K562 (cell line): Measurements from ENCODE around the gene SLCO3A1.

Experiments used
- BDP1 ChIP-seq: IDR thresholded peaks from 3 replicates; pipeline ENCODE4 v1.6.1; 2011; ENCODE audit not compliant: insufficient read length, insufficient read depth
- HDAC1 ChIP-seq, 2 experiments: fragments of 450-650 bp; IDR thresholded peaks; 2 replicates each; pipeline ENCODE4 v1.6.1; 2016 to 2017; ENCODE audit warnings: inconsistent platforms in 1 of 2, mild to moderate bottlenecking in 1 of 2, moderate library complexity in 1 of 2
- MAFK ChIP-seq: IDR thresholded peaks from 2 replicates; pipeline ENCODE4 v1.6.1; 2011; ENCODE audit warnings: low read length, improper control_type of control experiment
- MEF2A ChIP-seq: IDR thresholded peaks from 2 replicates; pipeline ENCODE4 v1.6.1; 2011; ENCODE audit warnings: low read depth, mild to moderate bottlenecking, low read length, moderate library complexity; ENCODE audit not compliant: control insufficient read depth
- MYNN ChIP-seq, 2 experiments: sonication (generic); formaldehyde crosslinking in 1 of 2; IDR thresholded peaks; 2 replicates each; pipeline versions ENCODE4 v1.5.0 to v1.6.1; 2016 to 2020; ENCODE audit warnings: antibody characterized with exemption in 1 of 2, missing genetic modification reagents in 1 of 2
- SETDB1 ChIP-seq: IDR thresholded peaks from one replicate; pipeline ENCODE4 v1.6.1; 2012; ENCODE audit warnings: low read length, control low read depth, inconsistent platforms
- SIN3A ChIP-seq, 2 experiments: fragments of 150-350 bp in 1 of 2; IDR thresholded peaks; 2 replicates each; pipeline ENCODE4 v1.6.1; 2011 to 2016; ENCODE audit warnings: borderline replicate concordance in 2 of 2, low read depth in 2 of 2, low read length in 2 of 2, mild to moderate bottlenecking in 2 of 2, moderate library complexity in 2 of 2; ENCODE audit not compliant: control insufficient read depth in 1 of 2
- TAF7 ChIP-seq: fragments of 450-650 bp; IDR thresholded peaks from 2 replicates; pipeline ENCODE4 v1.6.1; 2016; ENCODE audit warnings: missing genetic modification characterization, missing compliant biosample characterization
- ZFX ChIP-seq: sonication (generic); formaldehyde crosslinking; IDR thresholded peaks from 2 replicates; pipeline ENCODE4 v1.8.0; 2022; ENCODE audit warnings: mild to moderate bottlenecking, missing genetic modification reagents, moderate library complexity
- TF ChIP-seq, protein P1 (sequence below): fragments of 450-650 bp; IDR thresholded peaks from 2 replicates; pipeline ENCODE4 v1.6.1; 2016; ENCODE audit warnings: borderline replicate concordance

DNA sequence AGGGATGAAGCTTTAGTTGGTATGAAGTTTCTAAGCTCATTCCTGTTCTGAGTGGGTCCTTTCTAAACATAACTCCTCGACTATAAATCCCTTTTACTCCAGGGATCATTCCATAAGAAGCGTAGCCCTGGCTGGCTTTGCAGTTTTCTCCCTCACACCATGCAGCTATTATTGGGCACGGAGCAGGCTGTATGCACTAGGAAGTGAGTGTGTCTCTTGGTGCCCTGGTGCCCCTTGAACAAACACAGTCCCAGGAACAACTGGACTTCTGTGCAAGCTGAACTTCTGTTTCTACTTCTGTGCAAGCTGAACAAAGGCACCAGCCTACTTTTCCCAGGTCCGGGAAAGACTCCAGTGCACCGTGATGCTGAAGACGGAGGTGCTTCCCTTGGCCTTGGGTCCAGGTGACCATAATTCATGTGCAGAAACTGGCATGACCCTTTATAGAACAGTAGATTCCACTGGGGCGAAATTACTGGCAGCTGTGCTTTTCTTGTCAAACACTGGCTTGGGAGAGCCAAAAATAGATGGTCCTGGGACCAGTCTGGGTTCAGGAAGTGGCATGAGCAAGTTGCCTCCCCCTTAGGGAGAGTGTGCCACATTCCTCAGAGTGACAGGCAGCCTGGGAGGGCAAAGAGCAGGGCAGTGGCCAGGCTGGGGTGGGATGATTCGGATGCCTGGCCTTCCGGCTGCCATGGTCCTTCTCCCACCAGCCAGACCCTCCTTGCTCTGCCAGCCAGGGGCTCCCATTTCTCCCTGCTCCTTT, 127.2 kb downstream of the SLCO3A1 start:
- TF ChIP-seq TAF7 (tag) (no peak), SIN3A (IDR thresholded peaks at IDR 0.05; ENCODE audit: borderline replicate concordance in 2 of 2, control insufficient read depth in 1 of 2, low read depth in 2 of 2, low read length in 2 of 2) (no peak), BDP1 (no peak), MYNN (IDR thresholded peaks at IDR 0.05) (no peak), MYNN (CRISPR knock-in tag; IDR thresholded peaks at IDR 0.05) (no peak), SETDB1 (no peak), MAFK (no peak), MEF2A (no peak), ZFX (CRISPR knock-in tag) (no peak), HDAC1 (IDR thresholded peaks at IDR 0.05) (no peak)
- TF ChIP-seq, protein P1, sequence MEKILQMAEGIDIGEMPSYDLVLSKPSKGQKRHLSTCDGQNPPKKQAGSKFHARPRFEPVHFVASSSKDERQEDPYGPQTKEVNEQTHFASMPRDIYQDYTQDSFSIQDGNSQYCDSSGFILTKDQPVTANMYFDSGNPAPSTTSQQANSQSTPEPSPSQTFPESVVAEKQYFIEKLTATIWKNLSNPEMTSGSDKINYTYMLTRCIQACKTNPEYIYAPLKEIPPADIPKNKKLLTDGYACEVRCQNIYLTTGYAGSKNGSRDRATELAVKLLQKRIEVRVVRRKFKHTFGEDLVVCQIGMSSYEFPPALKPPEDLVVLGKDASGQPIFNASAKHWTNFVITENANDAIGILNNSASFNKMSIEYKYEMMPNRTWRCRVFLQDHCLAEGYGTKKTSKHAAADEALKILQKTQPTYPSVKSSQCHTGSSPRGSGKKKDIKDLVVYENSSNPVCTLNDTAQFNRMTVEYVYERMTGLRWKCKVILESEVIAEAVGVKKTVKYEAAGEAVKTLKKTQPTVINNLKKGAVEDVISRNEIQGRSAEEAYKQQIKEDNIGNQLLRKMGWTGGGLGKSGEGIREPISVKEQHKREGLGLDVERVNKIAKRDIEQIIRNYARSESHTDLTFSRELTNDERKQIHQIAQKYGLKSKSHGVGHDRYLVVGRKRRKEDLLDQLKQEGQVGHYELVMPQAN, result no peak
